Gastrocnemius medialis (tissue), 4 donors: ENCODE data around the gene LHX6.

ENCODE experiments used
- POLR2A ChIP-seq, 2 donors: fragments of 450-650 bp; IDR thresholded peaks; one replicate each; pipeline ENCODE4 v1.6.1; 2017; ENCODE audit warnings: antibody characterized with exemption in 2 of 2, mild to moderate bottlenecking in 2 of 2, moderate library complexity in 2 of 2
- TF ChIP-seq, protein P1 (sequence below), 5 experiments: fragments of 450-650 bp in 3 of 5; fragments of 200-600 bp in 2 of 5; sonication (generic) in 2 of 5; IDR thresholded peaks in 4 of 5; conservative IDR thresholded peaks in 1 of 5; 1 replicate in 4 of 5; 2 replicates in 1 of 5; pipeline ENCODE4 v1.5.1; 2016 to 2019; ENCODE audit warnings: antibody characterized with exemption in 5 of 5, mild to moderate bottlenecking in 3 of 5, moderate library complexity in 3 of 5

DNA sequence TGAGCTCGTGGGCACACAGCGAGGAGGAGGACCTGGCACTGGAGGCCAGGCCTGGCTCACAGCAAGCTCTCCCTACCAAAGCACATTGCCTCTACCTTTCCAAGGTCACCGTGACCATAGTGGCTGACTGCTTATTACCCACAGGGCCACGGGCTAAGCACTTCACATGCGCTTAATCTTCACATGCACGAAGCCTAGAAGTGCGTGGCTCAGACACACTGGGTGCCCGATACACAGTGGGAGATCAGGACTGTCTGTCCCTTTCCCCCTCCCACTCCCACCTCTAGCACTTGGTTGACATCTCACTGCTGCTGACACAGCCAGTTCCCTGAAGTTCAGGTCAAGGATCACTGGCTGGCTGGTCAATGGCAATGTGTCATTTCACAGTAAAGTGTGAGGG, 23.6 kb downstream of the LHX6 start:
- TF ChIP-seq, protein P1, sequence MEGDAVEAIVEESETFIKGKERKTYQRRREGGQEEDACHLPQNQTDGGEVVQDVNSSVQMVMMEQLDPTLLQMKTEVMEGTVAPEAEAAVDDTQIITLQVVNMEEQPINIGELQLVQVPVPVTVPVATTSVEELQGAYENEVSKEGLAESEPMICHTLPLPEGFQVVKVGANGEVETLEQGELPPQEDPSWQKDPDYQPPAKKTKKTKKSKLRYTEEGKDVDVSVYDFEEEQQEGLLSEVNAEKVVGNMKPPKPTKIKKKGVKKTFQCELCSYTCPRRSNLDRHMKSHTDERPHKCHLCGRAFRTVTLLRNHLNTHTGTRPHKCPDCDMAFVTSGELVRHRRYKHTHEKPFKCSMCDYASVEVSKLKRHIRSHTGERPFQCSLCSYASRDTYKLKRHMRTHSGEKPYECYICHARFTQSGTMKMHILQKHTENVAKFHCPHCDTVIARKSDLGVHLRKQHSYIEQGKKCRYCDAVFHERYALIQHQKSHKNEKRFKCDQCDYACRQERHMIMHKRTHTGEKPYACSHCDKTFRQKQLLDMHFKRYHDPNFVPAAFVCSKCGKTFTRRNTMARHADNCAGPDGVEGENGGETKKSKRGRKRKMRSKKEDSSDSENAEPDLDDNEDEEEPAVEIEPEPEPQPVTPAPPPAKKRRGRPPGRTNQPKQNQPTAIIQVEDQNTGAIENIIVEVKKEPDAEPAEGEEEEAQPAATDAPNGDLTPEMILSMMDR (IDR thresholded peaks at IDR 0.05 in 4 of 5, conservative IDR thresholded peaks at IDR 0.05 in 1 of 5) = no peak
- no peak for TF ChIP-seq POLR2A (IDR thresholded peaks at IDR 0.05)
